ENCODE results near the gene ITIH1. TPM values are rescaled to one million over a fixed set of nuclear protein-coding genes. Genes with fewer than 3 reads are reported as not detected.

ITIH1 gene
- total and polyA plus RNA-seq, 9 of the 15 experiments (the other 6 are each of a cell fraction or from before 2014, with no cell fraction given): 0.31 TPM; not detected in 8

- TF ChIP-seq ZNF592 (IDR thresholded peaks at IDR 0.05) (no peak), ZNF707 (CRISPR knock-in tag; conservative IDR thresholded peaks at IDR 0.05) (no peak), MIER1 (IDR thresholded peaks at IDR 0.05; ENCODE audit: low read depth) (no peak), ZNF445 (CRISPR knock-in tag; IDR thresholded peaks at IDR 0.05; ENCODE audit: low read depth) (no peak), RBM25 (IDR thresholded peaks at IDR 0.05; ENCODE audit: low read depth, low read length, severe bottlenecking) (no peak), ZNF57 (CRISPR knock-in tag; IDR thresholded peaks at IDR 0.05) (no peak), ZNF395 (CRISPR knock-in tag; IDR thresholded peaks at IDR 0.05) (no peak), ZNF316 (IDR thresholded peaks at IDR 0.05) (no peak)
These were observed 5.8 kb downstream of the ITIH1 start (continued) for GRCh38 chr3:52783211-52783555.
